IMR-90 (cell line): ENCODE data around the gene STXBP4. TPM values are rescaled to one million over a fixed set of nuclear protein-coding genes. Genes with fewer than 3 reads are reported as not detected.

ENCODE experiments used
- ATAC-seq: fragments of 200-7000 bp; cut with Tn5 transposase; 2 replicates; pipeline ENCODE4 v1.9.1; 2020; ENCODE audit warnings: low read depth, mild to moderate bottlenecking, moderate library complexity
- BruUV-seq: library from RNA; stranded (reverse); fragments of 400-500 nt; replicated peaks from 2 replicates; lab custom pipeline; 2021; lab: Mats Ljungman, UMichigan
- CTCF ChIA-PET: fragments of 300-600 bp; formaldehyde crosslinking; extraction: SDS; loops from one replicate; lab custom pipeline; 2021; ENCODE audit warnings: antibody characterized with exemption; lab: Yijun Ruan, JAX
- POLR2A ChIA-PET: fragments of 300-600 bp; sonication (Branson Sonifier 250); formaldehyde crosslinking; loops from one replicate; lab custom pipeline; 2022; ENCODE audit warnings: antibody characterized with exemption; ENCODE audit not compliant: unreplicated experiment; lab: Charles Lee
- DNase-seq: peaks from one replicate; pipeline ENCODE4 v3.0.0; 2013
- H2AFZ ChIP-seq: replicated peaks from 2 replicates; pipeline ENCODE3; 2013; ENCODE audit warnings: low read length, mild to moderate bottlenecking; ENCODE audit not compliant: poor library complexity
- H2AK5ac ChIP-seq: 2 replicates; pipeline ENCODE4 v1.6.1; 2013; ENCODE audit warnings: low read depth, low read length, inconsistent platforms
- H2AK9ac ChIP-seq: replicated peaks from 2 replicates; pipeline ENCODE3; 2013; ENCODE audit warnings: mild to moderate bottlenecking, low read depth, low read length, moderate library complexity; ENCODE audit not compliant: poor library complexity
- H2BK120ac ChIP-seq: 2 replicates; pipeline ENCODE4 v1.6.1; 2013; ENCODE audit warnings: low read depth, low read length, inconsistent platforms
- H2BK15ac ChIP-seq: 3 replicates; pipeline ENCODE4 v1.6.1; 2013; ENCODE audit warnings: low read depth, low read length, inconsistent platforms
- H2BK20ac ChIP-seq: 2 replicates; pipeline ENCODE4 v1.6.1; 2013; ENCODE audit warnings: low read depth, mild to moderate bottlenecking, inconsistent platforms, low read length, moderate library complexity
- H2BK5ac ChIP-seq: 2 replicates; pipeline ENCODE4 v1.6.1; 2013; ENCODE audit warnings: mild to moderate bottlenecking, low read depth, low read length, inconsistent platforms; ENCODE audit not compliant: poor library complexity, severe bottlenecking
- H3K14ac ChIP-seq: replicated peaks from 2 replicates; pipeline ENCODE4 v1.6.1; 2013; ENCODE audit warnings: low read depth, low read length, inconsistent platforms
- H3K18ac ChIP-seq: 2 replicates; pipeline ENCODE4 v1.6.1; 2013; ENCODE audit warnings: low read depth, low read length, control low read depth
- H3K23ac ChIP-seq: 2 replicates; pipeline ENCODE4 v1.6.1; 2013; ENCODE audit warnings: low read depth, low read length, inconsistent platforms
- H3K27ac ChIP-seq: 2 replicates; pipeline ENCODE4 v1.5.1; 2013; ENCODE audit warnings: mild to moderate bottlenecking, control low read depth, low read length; ENCODE audit not compliant: insufficient read depth
- H3K27me3 ChIP-seq: 2 replicates; pipeline ENCODE4 v1.6.1; 2013; ENCODE audit warnings: low read length; ENCODE audit not compliant: control insufficient read depth, insufficient read depth
- H3K36me3 ChIP-seq: 2 replicates; pipeline ENCODE4 v1.6.1; 2013; ENCODE audit warnings: low read length, mixed read lengths; ENCODE audit not compliant: control insufficient read depth, insufficient read depth
- H3K4ac ChIP-seq: 2 replicates; pipeline ENCODE4 v1.6.1; 2013; ENCODE audit warnings: low read depth, low read length, inconsistent platforms
- H3K4me1 ChIP-seq: 2 replicates; pipeline ENCODE4 v1.6.1; 2013; ENCODE audit warnings: low read length, mixed read lengths; ENCODE audit not compliant: control insufficient read depth, insufficient read depth
- H3K4me2 ChIP-seq: 2 replicates; pipeline ENCODE4 v1.6.1; 2013; ENCODE audit warnings: low read depth, mild to moderate bottlenecking, control low read depth, low read length, moderate library complexity
- H3K4me3 ChIP-seq: 2 replicates; pipeline ENCODE4 v1.5.1; 2013; ENCODE audit warnings: low read depth, mild to moderate bottlenecking, control low read depth, low read length, moderate library complexity; ENCODE audit not compliant: insufficient read depth
- H3K56ac ChIP-seq: 2 replicates; pipeline ENCODE4 v1.6.1; 2013; ENCODE audit warnings: low read length, inconsistent platforms; ENCODE audit not compliant: insufficient read depth; ENCODE audit errors: extremely low read depth
- H3K79me1 ChIP-seq, 2 experiments: 2 replicates each; pipeline ENCODE4 v1.6.1; 2013; ENCODE audit warnings: low read length in 2 of 2, inconsistent platforms in 1 of 2, low read depth in 1 of 2
- H3K9ac ChIP-seq: 2 replicates; pipeline ENCODE4 v1.6.1; 2013; ENCODE audit warnings: low read depth, low read length, control low read depth
- H3K9me1 ChIP-seq: 2 replicates; pipeline ENCODE4 v1.6.1; 2013; ENCODE audit warnings: low read length, inconsistent platforms; ENCODE audit not compliant: insufficient read depth
- H3K9me3 ChIP-seq: 2 replicates; pipeline ENCODE4 v1.6.1; 2013; ENCODE audit warnings: low read length; ENCODE audit not compliant: control insufficient read depth, insufficient read depth
- H4K20me1 ChIP-seq: 2 replicates; pipeline ENCODE4 v1.6.1; 2013; ENCODE audit warnings: low read length, inconsistent platforms; ENCODE audit not compliant: insufficient read depth
- H4K5ac ChIP-seq: 2 replicates; pipeline ENCODE4 v1.6.1; 2013; ENCODE audit warnings: mild to moderate bottlenecking, low read depth, low read length, control low read depth
- H4K8ac ChIP-seq, 2 experiments: 2 replicates each; pipeline ENCODE4 v1.6.1; 2013; ENCODE audit warnings: low read depth in 2 of 2, low read length in 2 of 2, control low read depth in 1 of 2, inconsistent platforms in 1 of 2
- H4K91ac ChIP-seq: 2 replicates; pipeline ENCODE4 v1.6.1; 2013; ENCODE audit warnings: low read depth, low read length, inconsistent platforms; ENCODE audit not compliant: insufficient read depth
- MAZ ChIP-seq: IDR thresholded peaks from 2 replicates; pipeline ENCODE4 v1.6.1; 2012; ENCODE audit warnings: low read depth, mild to moderate bottlenecking, low read length, improper control_type of control experiment, moderate library complexity, borderline replicate concordance
- MXI1 ChIP-seq: IDR thresholded peaks from 2 replicates; pipeline ENCODE4 v1.6.1; 2012; ENCODE audit warnings: low read depth, mild to moderate bottlenecking, low read length, moderate library complexity, borderline replicate concordance
- WGBS, 2 experiments: methylation state at CpG; one replicate each; pipeline versions ENCODE4 v1.1.5 to v1.1.7; 2013; ENCODE audit warnings: missing lambda C conversion rate in 2 of 2; ENCODE audit not compliant: insufficient read length in 1 of 2; ENCODE audit errors: extremely low coverage in 2 of 2; 5-methylcytosine and 5-hydroxymethylcytosine counted together
- dilution Hi-C: fragments of 300-500 bp; cut with HindIII; formaldehyde crosslinking; loops from one replicate; pipeline ENCODE4 v1.14.3; 2018; ENCODE audit warnings: low sequenced_read_pairs; ENCODE audit not compliant: unreplicated experiment
- in situ Hi-C: fragments of 300-500 bp; cut with MboI; formaldehyde crosslinking; loops from 3 replicates; pipeline ENCODE4 v1.14.3; 2019; ENCODE audit warnings: low sequenced_read_pairs, inconsistent platforms, mixed read lengths
- intact Hi-C: fragments of 100-400 bp; cut with micrococcal nuclease; formaldehyde crosslinking; loops from 2 replicates; pipeline ENCODE4 v1.10.0; 2022
- polyA plus RNA-seq, 3 experiments: library from polyadenylated mRNA; depleted of rRNA; stranded (reverse); fragments of >200 nt; gene quantifications; 2 replicates each; pipeline ENCODE4 v1.2.3, GENCODE V29; 2012; ENCODE audit warnings: low replicate concordance in 1 of 3
- total RNA-seq: library from RNA; depleted of rRNA; stranded (reverse); fragments of >200 nt; gene quantifications from 2 replicates; pipeline ENCODE4 v1.2.3, GENCODE V29; 2012
- TF ChIP-seq, protein P1 (sequence below): conservative IDR thresholded peaks from 2 replicates; pipeline ENCODE4 v1.5.1; 2012; ENCODE audit warnings: mild to moderate bottlenecking, low read depth, low read length, improper control_type of control experiment

STXBP4 gene
- total and polyA plus RNA-seq, 2 of the 4 experiments (the other 2 are of a cell fraction) = 4.1 to 20.4 TPM

- DNase-seq (peak; percentile 27), ATAC-seq (no peak)
- no peak overlapping the region for H3K18ac ChIP-seq
- ChIA-PET POLR2A (no interaction called here), CTCF (no interaction called here)
- peak overlapping the region; percentile 86; the same call in 1 of the 2 replicates for H3K27ac ChIP-seq
- 0 out of 2 replicates have a peak, but pooled peaks cover 1% of the 10 kb centered on the region for H3K36me3 ChIP-seq
- H3K9me3 ChIP-seq = no peaks in the 10 kb centered on the region
- peak overlapping the region; percentile 41; the same call in 1 of the 2 replicates for H3K14ac ChIP-seq
- no peaks in the 10 kb centered on the region for H4K20me1 ChIP-seq
- intact Hi-C loops = loop anchor here (1.0 kb wide), 1 partner anchor 19 kb away; no protein-coding TSS in a partner anchor
- in situ Hi-C loops = no loop called here
- peak overlapping the region; percentile 83 for H3K4me3 ChIP-seq
- no peaks in the 10 kb centered on the region for H3K4me1 ChIP-seq
- no peak overlapping the region for H2AK9ac ChIP-seq
- peak overlapping the region; percentile 67; the same call in 1 of the 2 replicates for H3K23ac ChIP-seq
- no peak overlapping the region; the same call in 1 of the 2 replicates for H3K56ac ChIP-seq
- no TSS peak for BruUV-seq
- H3K27me3 ChIP-seq = no peaks in the 10 kb centered on the region
- H3K4ac ChIP-seq = peak overlapping the region; percentile 40; the same call in 1 of the 2 replicates
- peak overlapping the region; percentile 97 for H2AFZ ChIP-seq
- no peak overlapping the region for H2BK15ac ChIP-seq
- H2BK20ac ChIP-seq = no peak overlapping the region
- H4K91ac ChIP-seq = no peak overlapping the region
- H3K79me1 ChIP-seq = peaks cover 23 to 48% of the 10 kb centered on the region in 2 experiments
- H2BK5ac ChIP-seq = no peak overlapping the region
- peak overlapping the region; percentile 98 for H3K4me2 ChIP-seq
- dilution Hi-C loops = no loop called here
- no peak for TF ChIP-seq MAZ
- TF ChIP-seq, protein P1, sequence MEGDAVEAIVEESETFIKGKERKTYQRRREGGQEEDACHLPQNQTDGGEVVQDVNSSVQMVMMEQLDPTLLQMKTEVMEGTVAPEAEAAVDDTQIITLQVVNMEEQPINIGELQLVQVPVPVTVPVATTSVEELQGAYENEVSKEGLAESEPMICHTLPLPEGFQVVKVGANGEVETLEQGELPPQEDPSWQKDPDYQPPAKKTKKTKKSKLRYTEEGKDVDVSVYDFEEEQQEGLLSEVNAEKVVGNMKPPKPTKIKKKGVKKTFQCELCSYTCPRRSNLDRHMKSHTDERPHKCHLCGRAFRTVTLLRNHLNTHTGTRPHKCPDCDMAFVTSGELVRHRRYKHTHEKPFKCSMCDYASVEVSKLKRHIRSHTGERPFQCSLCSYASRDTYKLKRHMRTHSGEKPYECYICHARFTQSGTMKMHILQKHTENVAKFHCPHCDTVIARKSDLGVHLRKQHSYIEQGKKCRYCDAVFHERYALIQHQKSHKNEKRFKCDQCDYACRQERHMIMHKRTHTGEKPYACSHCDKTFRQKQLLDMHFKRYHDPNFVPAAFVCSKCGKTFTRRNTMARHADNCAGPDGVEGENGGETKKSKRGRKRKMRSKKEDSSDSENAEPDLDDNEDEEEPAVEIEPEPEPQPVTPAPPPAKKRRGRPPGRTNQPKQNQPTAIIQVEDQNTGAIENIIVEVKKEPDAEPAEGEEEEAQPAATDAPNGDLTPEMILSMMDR = peak; percentile 28; the same call in 1 of the 2 replicates
- peak; percentile 39; the same call in 1 of the 2 replicates for TF ChIP-seq MXI1
- peak overlapping the region; percentile 90 for H3K9ac ChIP-seq
- WGBS, 2 experiments = no CpG with 5 or more reads among the region's 21 CpGs
- peak overlapping the region in 1 of 2 experiments; percentile 90; a peak in 2 of 4 replicates for H4K8ac ChIP-seq
- H3K9me1 ChIP-seq = no peaks in the 10 kb centered on the region
- H2AK5ac ChIP-seq = no peak overlapping the region
- H2BK120ac ChIP-seq = no peak overlapping the region
- no peak overlapping the region for H4K5ac ChIP-seq
Observed at GRCh38 chr17:54967621-54968261, 824 bp upstream of the STXBP4 start.
